Smooth muscle cell of the brain vasculature (primary cell): ENCODE data around the gene DGLUCY.
"Not testable (repeated sequence)": the region's sequence is repeated elsewhere in the genome, so short reads cannot be mapped to it uniquely, and the experiment has no call there.

Experiments used
- DNase-seq: peaks from one replicate; pipeline ENCODE4 v3.0.0-alpha.2; 2012; ENCODE audit warnings: low read depth, low spot score

The DGLUCY gene

DNA sequence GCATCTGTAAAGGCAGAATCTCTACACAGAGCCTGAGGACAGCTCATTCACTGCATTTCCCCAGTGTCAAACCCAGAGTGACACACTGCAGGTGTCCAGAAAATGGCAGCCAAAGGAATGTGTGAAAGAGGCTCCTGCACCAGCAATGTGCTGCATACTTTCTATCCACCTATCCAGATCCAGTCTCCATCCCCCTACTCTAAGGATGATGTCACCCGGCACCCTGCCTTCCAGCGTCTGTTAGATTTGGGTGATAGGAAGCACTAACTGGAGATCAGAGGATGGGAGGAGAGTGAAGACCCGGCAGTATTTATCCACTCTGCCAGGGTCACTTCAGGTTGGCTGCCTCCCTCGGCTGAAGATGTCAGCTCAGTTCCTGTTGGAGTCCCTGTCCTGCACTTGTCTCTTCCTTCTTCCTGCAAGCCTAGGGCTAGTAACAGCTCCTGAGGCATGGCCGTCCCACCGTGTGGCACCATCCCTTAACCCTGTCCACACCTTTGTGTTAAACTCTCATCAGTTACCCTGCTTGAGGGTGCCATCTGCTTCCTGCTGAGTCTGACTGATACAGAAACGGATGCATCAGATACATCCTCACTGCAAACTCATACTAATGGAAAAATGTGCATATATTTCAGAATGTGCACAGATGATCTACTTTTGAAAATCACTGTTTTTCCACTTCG lies 143.6 kb downstream of the DGLUCY start:
- no peak for DNase-seq

- DNase-seq: no peak
Observed at GRCh38 chr14:91258011-91258618, 144.2 kb downstream of the DGLUCY start.

DNA sequence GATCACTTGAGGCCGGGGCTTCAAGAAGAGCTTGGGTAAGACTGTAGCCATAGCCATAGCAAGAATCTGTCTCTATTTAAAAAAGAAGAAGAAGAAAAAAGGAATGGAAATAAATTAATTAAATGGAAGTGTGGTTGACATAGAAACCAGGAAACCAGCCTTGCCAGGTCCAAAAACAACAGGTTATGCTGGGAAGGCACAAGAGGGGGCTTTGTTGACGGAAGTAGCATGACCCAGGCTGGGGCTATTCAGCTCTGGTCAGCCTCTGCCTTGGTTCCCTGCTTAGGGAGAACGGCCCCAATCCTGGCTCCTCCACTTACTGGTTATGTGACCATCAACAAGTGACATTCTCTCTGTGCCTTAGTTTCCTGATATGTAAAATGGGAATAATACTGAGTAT lies 145.0 kb downstream of the DGLUCY start:
- no peak for DNase-seq

DNA sequence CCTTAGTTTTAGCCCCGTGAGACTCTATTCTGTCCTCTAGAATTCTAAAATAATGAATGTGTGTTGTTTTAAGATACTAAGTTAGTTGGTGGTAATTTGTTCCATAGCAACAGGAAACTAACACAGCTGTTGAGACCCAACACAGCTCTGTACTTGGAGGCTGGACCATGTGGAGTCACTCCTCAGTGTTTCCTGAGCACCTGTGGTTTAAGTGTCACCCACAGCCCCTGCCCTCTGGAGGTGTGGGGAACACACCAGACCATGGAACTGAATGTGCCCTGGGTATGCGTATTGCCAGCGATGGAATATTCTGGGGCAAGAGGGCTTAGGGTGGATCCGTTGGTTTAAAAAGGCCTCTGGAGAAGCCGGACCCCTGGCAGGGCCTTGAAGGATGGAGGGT lies 147.2 kb downstream of the DGLUCY start:
- no peak for DNase-seq

DNA sequence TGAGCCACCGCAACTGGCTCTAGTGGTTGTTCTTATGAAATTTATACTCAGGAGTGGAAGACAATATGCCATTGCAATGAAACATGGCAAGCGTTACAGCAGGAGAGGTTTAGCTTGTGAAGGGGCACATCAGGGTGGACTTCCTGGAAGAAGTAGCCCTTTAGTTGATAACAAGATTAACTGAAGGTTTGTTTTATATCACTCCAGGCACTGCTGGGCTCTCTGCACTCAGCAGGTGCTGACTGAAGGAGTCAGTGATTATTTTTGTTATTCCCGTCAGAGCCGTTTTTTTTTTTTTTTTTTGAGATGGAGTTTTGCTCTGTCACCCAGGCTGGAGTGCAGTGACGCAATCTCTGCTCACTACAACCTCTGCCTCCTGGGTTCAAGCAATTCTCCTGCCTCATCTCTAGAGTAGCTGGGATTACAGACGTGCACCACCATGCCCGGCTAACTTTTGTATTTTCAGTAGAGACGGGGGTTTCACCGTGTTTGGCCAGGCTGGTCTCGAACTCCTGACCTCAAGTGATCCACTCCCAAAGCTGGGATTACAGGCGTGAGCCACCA lies 148.2 kb downstream of the DGLUCY start:
- no peak for DNase-seq

DNA sequence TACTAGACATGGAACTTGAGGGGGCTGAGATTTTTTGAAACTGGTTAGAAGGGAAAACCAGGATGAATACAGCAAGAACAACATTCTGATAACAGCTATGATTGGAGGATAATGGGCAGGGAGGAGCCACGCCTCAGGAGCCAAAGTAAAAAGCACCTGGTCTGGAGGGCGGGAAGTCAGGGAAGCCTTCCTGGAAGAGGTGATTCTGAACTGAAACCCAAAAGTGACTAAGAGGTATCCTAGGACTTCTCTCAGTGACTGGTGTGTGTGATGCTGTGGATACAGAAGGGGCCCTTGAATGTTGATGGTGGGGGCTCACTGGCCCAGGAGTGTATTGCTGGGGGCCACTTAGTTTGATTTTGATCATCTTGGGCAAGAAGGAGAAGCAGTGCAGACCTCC lies 149.5 kb downstream of the DGLUCY start:
- no peak for DNase-seq

- DNase-seq: no peak
Observed at GRCh38 chr14:91264151-91265150, 150.6 kb downstream of the DGLUCY start.

DNA sequence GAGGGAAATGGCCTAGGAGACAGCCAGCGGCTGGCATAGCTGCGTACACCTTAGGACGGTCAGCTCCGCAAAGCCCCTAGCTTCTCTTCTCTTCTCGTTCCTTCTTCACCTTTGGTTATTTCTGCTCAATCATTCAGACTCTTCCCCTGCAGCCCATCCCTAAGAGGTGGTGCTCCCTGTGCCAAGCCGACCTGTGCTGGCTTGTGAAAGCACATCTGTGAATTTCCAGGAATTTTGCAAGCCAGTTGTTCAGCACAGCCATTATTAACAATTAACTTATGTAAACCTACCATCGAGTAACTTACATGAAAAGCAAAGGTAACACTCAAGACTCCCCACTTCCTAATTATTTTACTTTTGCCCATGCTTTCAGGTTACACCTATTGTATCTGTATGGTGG lies 151.5 kb downstream of the DGLUCY start:
- DNase-seq: no peak

- DNase-seq: not testable (repeated sequence)
Observed at GRCh38 chr14:91266276-91266675, 152.4 kb downstream of the DGLUCY start.

DNA sequence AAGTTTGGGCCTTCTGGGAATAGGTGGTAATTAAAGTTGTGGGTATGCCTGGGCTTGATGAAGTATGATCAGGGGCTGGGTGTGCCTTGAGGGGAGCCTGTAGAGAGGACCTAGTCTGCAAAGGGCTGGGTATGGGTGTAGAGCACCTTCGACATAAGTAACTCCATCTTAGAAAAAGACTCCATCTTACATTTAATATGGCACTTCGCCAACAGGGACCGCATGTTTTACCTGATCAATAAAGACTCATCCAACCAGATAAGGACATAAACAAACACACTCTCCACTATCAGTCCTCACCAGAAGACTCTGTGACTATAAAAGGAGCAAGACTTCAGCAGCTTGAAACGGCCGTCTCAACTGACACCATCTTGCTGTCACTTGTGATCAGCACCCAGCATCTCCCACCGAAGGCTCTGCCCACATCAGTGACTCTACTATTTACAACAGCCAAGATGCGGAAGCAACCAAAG lies 154.1 kb downstream of the DGLUCY start:
- DNase-seq: no peak

- DNase-seq: no peak
Observed at GRCh38 chr14:91269076-91269991, 155.5 kb downstream of the DGLUCY start.

- no peak for DNase-seq
Observed at GRCh38 chr14:91270188-91270587, 156.3 kb downstream of the DGLUCY start.

GRCh38 chr14:91270619-91271018 lies 156.7 kb downstream of the DGLUCY start:
- DNase-seq: no peak

- DNase-seq: no peak
Observed at GRCh38 chr14:91271639-91272038, 157.8 kb downstream of the DGLUCY start.

GRCh38 chr14:91272341-91273272 lies 158.7 kb downstream of the DGLUCY start:
- DNase-seq: no peak

DNA sequence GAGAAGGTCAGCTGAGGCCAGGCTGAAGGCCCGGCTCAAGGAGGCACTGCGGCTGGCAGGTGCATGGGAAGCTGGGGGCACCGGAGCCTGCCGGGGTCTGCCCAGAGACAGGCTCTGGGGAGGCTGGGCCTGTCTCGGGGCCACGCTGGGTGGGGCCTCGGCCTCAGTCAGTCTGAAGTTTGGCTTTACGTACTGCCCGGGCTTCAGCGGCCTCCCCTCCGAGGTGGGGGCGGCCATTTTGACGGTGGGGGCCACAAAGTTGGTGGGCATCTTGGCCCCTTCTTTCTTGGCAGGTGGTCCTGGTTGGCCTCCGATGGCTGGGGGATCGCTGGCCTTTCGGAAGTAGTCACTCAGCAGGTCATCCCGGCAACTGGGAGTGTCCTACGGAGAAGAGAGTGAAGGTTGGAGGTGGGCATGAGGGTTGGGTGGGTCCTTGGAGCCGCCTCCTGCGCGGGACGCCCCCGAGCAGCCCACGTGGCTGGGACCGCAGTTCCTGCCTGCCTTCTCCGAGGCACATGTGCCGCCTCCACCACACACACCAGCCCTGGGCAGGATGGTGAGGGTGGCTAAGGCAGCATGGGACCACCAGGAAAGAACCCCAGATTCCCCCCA lies 159.5 kb downstream of the DGLUCY start:
- DNase-seq: no peak

DNA sequence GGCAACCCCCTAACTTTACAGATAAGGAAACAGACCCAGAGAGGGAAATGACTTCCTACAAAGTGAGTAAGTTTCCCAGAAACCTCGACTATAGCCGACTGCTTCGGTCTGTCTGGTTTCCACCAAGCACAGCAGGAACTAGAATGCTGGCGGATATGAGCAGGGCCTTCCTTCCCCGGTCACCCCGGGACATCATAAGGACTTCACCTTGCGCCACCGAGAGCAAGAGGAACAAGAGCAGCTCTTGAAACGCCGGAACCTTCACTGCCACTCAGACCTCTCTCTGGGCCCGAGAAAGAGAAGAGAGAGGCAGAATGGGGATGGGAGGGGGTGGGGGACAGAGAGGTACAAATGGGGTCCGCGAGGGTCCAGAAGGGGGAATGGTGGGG lies 160.0 kb downstream of the DGLUCY start:
- DNase-seq: no peak

DNA sequence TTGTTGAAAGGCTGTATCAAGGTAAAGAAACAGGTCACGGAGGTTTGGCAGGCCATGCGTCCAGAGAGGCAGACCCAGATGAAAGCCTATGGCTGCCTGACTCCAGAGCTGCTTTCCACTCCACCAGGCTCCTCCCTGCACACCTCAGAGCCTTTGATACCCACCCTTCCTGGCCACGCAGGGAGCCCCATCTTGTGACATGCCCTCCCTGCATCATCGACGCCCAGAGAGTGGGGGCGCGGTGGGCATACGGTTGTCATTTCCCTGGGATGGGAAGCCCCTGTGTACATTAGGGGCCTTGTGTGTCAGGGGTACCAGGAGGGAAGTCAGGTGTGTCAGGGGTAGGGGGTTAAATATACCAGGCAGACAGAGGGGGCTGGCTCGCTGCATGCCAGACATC lies 160.9 kb downstream of the DGLUCY start:
- no peak for DNase-seq
